Caco-2 (cell line): Measurements from ENCODE around the gene VIPR1. TPM values are rescaled to one million over a fixed set of nuclear protein-coding genes. Genes with fewer than 3 reads are reported as not detected.
A peak's percentile ranks its signal among the peaks of the same experiment; 100 is the strongest.

Experiments used
- BruUV-seq: library from RNA; stranded (reverse); fragments of 400-500 nt; replicated peaks from 2 replicates; lab custom pipeline; 2021; lab: Mats Ljungman, UMichigan
- CTCF ChIA-PET: fragments of 300-600 bp; sonication (Branson Sonifier 250); formaldehyde crosslinking; loops from one replicate; lab custom pipeline; 2022; ENCODE audit warnings: antibody characterized with exemption; lab: Charles Lee
- POLR2A ChIA-PET: fragments of 300-600 bp; sonication (Branson Sonifier 250); formaldehyde crosslinking; loops from one replicate; lab custom pipeline; 2022; ENCODE audit warnings: antibody characterized with exemption; lab: Charles Lee
- DNase-seq, 2 experiments: peaks; one replicate each; pipeline versions ENCODE4 v3.0.0 to v3.0.0-alpha.2; 2020 to 2022
- H3K27me3 ChIP-seq: replicated peaks from 2 replicates; pipeline ENCODE4 v1.6.0; 2011; ENCODE audit warnings: low read length; ENCODE audit not compliant: control insufficient read depth, insufficient read depth
- H3K36me3 ChIP-seq: 2 replicates; pipeline ENCODE4 v1.5.1; 2011; ENCODE audit warnings: low read length; ENCODE audit not compliant: control insufficient read depth, insufficient read depth
- H3K4me1 ChIP-seq: fragments of 250-450 bp; sonication (Bioruptor Pico); 2 replicates; pipeline ENCODE4 v1.5.1; 2020; ENCODE audit warnings: mild to moderate bottlenecking
- H3K4me3 ChIP-seq: 2 replicates; pipeline ENCODE4 v1.5.1; 2011; ENCODE audit warnings: low read depth, mild to moderate bottlenecking, control low read depth, low read length
- H3K9me3 ChIP-seq: fragments of 250-450 bp; sonication (Bioruptor Pico); 2 replicates; pipeline ENCODE4 v1.5.1; 2020; ENCODE audit warnings: mild to moderate bottlenecking, moderate library complexity
- H3K27ac Mint-ChIP-seq: one replicate; pipeline ENCODE4 v1.8.0; 2022; ENCODE audit warnings: mixed read lengths; ENCODE audit not compliant: unreplicated experiment
- H3K27me3 Mint-ChIP-seq: one replicate; pipeline ENCODE4 v1.8.0; 2022; ENCODE audit warnings: mixed read lengths; ENCODE audit not compliant: insufficient read depth, unreplicated experiment
- H3K36me3 Mint-ChIP-seq: one replicate; pipeline ENCODE4 v1.8.0; 2022; ENCODE audit warnings: mild to moderate bottlenecking, mixed read lengths; ENCODE audit not compliant: insufficient read depth, unreplicated experiment
- H3K4me1 Mint-ChIP-seq: one replicate; pipeline ENCODE4 v1.8.0; 2022; ENCODE audit warnings: low read depth, mixed read lengths; ENCODE audit not compliant: unreplicated experiment
- H3K4me3 Mint-ChIP-seq: one replicate; pipeline ENCODE4 v1.8.0; 2022; ENCODE audit warnings: mild to moderate bottlenecking, moderate library complexity, mixed read lengths; ENCODE audit not compliant: unreplicated experiment
- H3K9me3 Mint-ChIP-seq: one replicate; pipeline ENCODE4 v1.8.0; 2022; ENCODE audit warnings: mixed read lengths; ENCODE audit not compliant: unreplicated experiment
- CTCF ChIP-seq, 2 experiments: fragments of 200-600 bp in 1 of 2; IDR thresholded peaks; 1 replicate in 1 of 2; 2 replicates in 1 of 2; pipeline versions ENCODE4 v1.5.1 to v1.8.0; 2011 to 2022; ENCODE audit warnings: antibody characterized with exemption in 1 of 2, control low read depth in 1 of 2, inconsistent platforms in 1 of 2, low read depth in 1 of 2, low read length in 1 of 2, mild to moderate bottlenecking in 1 of 2, moderate library complexity in 1 of 2; ENCODE audit not compliant: insufficient read depth in 1 of 2, severe bottlenecking in 1 of 2, unreplicated experiment in 1 of 2
- intact Hi-C: fragments of 100-400 bp; cut with micrococcal nuclease; formaldehyde crosslinking; loops from one replicate; pipeline ENCODE4 v1.10.0; 2022; ENCODE audit not compliant: unreplicated experiment
- total RNA-seq: library from RNA; stranded (reverse); gene quantifications from 2 replicates; pipeline ENCODE4 v1.2.3, GENCODE V29; 2022

Gene VIPR1
- total RNA-seq, 1 experiment from 2014 or later = 3.8 TPM

GRCh38 chr3:42581400-42581708 is 78.9 kb downstream of the VIPR1 start:
- no peaks in the 10 kb centered on the region for H3K27me3 ChIP-seq
- H3K36me3 Mint-ChIP-seq = peaks cover 25% of the 10 kb centered on the region
- no peak for DNase-seq
- H3K4me1 ChIP-seq = peaks cover 12% of the 10 kb centered on the region
- ChIA-PET POLR2A (interaction anchor here (0.6 to 3.1 kb wide), 4 partner anchors 9 to 33 kb away, joined by 3 to 24 read pairs (median 12); partner anchors contain the start of genes NKTR and SS18L2), CTCF (interaction anchor here (0.5 to 1.9 kb wide), 5 partner anchors 9 to 168 kb away, joined by 3 to 7 read pairs (median 4); partner anchors contain the start of gene SS18L2)
- H3K4me3 Mint-ChIP-seq = peak overlapping the region; percentile 79
- TF ChIP-seq CTCF (IDR thresholded peaks at IDR 0.05; ENCODE audit: insufficient read depth in 1 of 2, low read depth in 1 of 2, low read length in 1 of 2, severe bottlenecking in 1 of 2, unreplicated experiment in 1 of 2) = no peak
- no peaks in the 10 kb centered on the region for H3K9me3 Mint-ChIP-seq
- H3K4me3 ChIP-seq = peak overlapping the region; percentile 58
- no TSS peak for BruUV-seq
- H3K36me3 ChIP-seq = no peaks in the 10 kb centered on the region; the same call in 1 of the 2 replicates
- intact Hi-C loops = loop anchor here (5.0 kb wide), 2 partner anchors 71 to 171 kb away; partner anchors contain the start of gene ZBTB47
- no peaks in the 10 kb centered on the region for H3K27me3 Mint-ChIP-seq
- no peak overlapping the region for H3K27ac Mint-ChIP-seq
- H3K9me3 ChIP-seq = no peaks in the 10 kb centered on the region
- peaks cover 13% of the 10 kb centered on the region for H3K4me1 Mint-ChIP-seq

GRCh38 chr3:42581709-42582473 is 79.4 kb downstream of the VIPR1 start, which contains the start of gene SEC22C:
SEC22C (minus strand) TSS chr3:42581967; CDS start chr3:42569046, 12,921 bp downstream.
- peak within 1 kb of the TSS; percentile 58 for H3K4me3 ChIP-seq
- TF ChIP-seq CTCF (IDR thresholded peaks at IDR 0.05; ENCODE audit: insufficient read depth in 1 of 2, low read depth in 1 of 2, low read length in 1 of 2, severe bottlenecking in 1 of 2, unreplicated experiment in 1 of 2) = peak in 1 of 2 experiments; percentile 36
- intact Hi-C loops = loop anchor here (1.0 to 5.0 kb wide), 4 partner anchors 8 to 170 kb away; partner anchors contain the start of genes NKTR, SS18L2 and ZBTB47
- Mint-ChIP-seq H3K27me3 (no peaks in the 10 kb centered on the region), H3K9me3 (no peaks in the 10 kb centered on the region), H3K36me3 (peaks cover 21% of the 10 kb centered on the region), H3K4me3 (peak within 1 kb of the TSS; percentile 79), H3K27ac (peak within 1 kb of the TSS; percentile 87), H3K4me1 (peaks cover 13% of the 10 kb centered on the region)
- no peaks in the 10 kb centered on the region for H3K27me3 ChIP-seq
- no peaks in the 10 kb centered on the region for H3K9me3 ChIP-seq
- no peaks in the 10 kb centered on the region; the same call in 1 of the 2 replicates for H3K36me3 ChIP-seq
- ChIA-PET POLR2A (interaction anchor here (0.6 to 3.1 kb wide), 5 partner anchors 9 to 223 kb away, joined by 3 to 24 read pairs (median 5); partner anchors contain the start of genes NKTR and SS18L2), CTCF (interaction anchor here (0.5 to 1.9 kb wide), 5 partner anchors 9 to 168 kb away, joined by 3 to 9 read pairs (median 4); partner anchors contain the start of genes NKTR and SS18L2)
- peak; percentile 97 to 98 for DNase-seq
- H3K4me1 ChIP-seq = peaks cover 12% of the 10 kb centered on the region
- BruUV-seq = no TSS peak

DNA sequence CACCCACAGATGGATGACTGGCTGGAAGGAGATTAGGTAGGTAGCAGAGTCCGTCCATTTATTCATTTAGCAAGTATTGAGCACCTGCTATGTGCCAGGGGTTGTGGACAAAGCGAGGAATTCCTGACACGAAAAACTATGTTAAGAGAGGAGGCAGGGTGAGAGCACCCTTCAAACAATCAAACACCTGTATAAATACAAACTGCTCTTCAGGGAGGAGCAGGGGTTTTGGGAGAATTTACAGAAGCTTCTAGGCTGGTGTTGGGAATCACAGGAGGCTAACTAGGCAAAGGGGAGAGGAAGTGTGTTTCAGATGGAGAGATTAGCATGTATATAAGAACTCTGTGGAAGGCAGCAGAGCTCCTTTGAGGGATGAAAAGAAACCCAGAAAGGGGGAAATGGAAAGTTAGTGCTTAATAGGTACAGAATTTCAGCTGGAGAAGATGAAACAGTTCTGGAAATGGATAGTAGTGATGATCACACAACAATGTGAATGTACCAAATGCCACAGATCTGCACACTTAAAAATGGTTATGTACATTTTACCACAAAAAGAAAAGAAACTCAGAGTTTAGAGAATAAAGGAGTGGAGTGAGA is 80.1 kb downstream of the VIPR1 start:
- no peak for TF ChIP-seq CTCF (IDR thresholded peaks at IDR 0.05; ENCODE audit: insufficient read depth in 1 of 2, low read depth in 1 of 2, low read length in 1 of 2, severe bottlenecking in 1 of 2, unreplicated experiment in 1 of 2)
- no peaks in the 10 kb centered on the region for H3K27me3 Mint-ChIP-seq
- H3K4me3 Mint-ChIP-seq = peak overlapping the region; percentile 79
- Histone ChIP-seq H3K4me1 (peaks cover 12% of the 10 kb centered on the region), H3K4me3 (peak overlapping the region; percentile 58), H3K9me3 (no peaks in the 10 kb centered on the region), H3K36me3 (no peaks in the 10 kb centered on the region; the same call in 1 of the 2 replicates), H3K27me3 (no peaks in the 10 kb centered on the region)
- DNase-seq = no peak
- peaks cover 13% of the 10 kb centered on the region for H3K4me1 Mint-ChIP-seq
- peak overlapping the region; percentile 87 for H3K27ac Mint-ChIP-seq
- peaks cover 16% of the 10 kb centered on the region for H3K36me3 Mint-ChIP-seq
- BruUV-seq = TSS peak; percentile 74
- ChIA-PET POLR2A (interaction anchor here (0.6 to 3.1 kb wide), 4 partner anchors 8 to 223 kb away, joined by 3 to 24 read pairs (median 10); partner anchors contain the start of genes NKTR and SS18L2), CTCF (interaction anchor here (1.0 to 1.9 kb wide), 3 partner anchors 18 to 167 kb away, joined by 3 to 9 read pairs (median 4); partner anchors contain the start of gene NKTR)
- intact Hi-C loops = loop anchor here (1.0 to 5.0 kb wide), 4 partner anchors 8 to 170 kb away; partner anchors contain the start of genes NKTR, SS18L2 and ZBTB47
- H3K9me3 Mint-ChIP-seq = no peaks in the 10 kb centered on the region
